Left lobe of liver (tissue), 2 donors: ENCODE data around the gene GPC3. TPM values are rescaled to one million over a fixed set of nuclear protein-coding genes. Genes with fewer than 3 reads are reported as not detected.
"Not testable (repeated sequence)": the region's sequence is repeated elsewhere in the genome, so short reads cannot be mapped to it uniquely, and the experiment has no call there.

Experiments
- ATAC-seq: fragments of 200-7000 bp; cut with Tn5 transposase; one replicate; pipeline ENCODE4 v1.9.1; 2020; ENCODE audit warnings: mild to moderate bottlenecking, moderate library complexity
- DNase-seq: peaks from one replicate; pipeline ENCODE4 v3.0.0-alpha.2; 2020; ENCODE audit warnings: low spot score
- total RNA-seq: library from RNA; stranded (reverse); gene quantifications from one replicate; pipeline ENCODE4 v1.2.1, GENCODE V29; 2021
- donor health status: DM: no; HTN: no; CAD: no; lungs with moderate emphysema.
- donor health status: DM: no; HTN: yes; CAD: no.

GPC3 gene
- total RNA-seq, 1 donor from 2014 or later: 1.1 TPM

DNA sequence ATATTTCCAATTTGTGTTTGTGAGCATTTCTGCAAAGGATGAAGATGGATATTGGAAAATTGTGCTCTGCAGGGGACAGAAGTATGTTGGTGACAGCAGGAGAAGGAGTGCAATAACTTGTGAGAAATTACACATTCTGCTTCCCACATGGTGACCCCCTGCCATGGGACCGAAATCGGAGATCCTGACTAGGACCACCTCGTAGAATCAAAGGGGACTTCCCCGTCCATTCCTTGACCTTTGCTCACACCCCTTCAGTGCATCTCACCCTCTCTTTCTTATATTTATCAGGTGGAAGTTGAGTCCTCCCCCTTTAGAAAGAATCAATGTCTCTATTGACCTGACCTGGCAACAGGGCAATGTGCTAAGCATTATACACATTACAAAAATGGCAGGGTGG is 451.2 kb downstream of the GPC3 start:
- ATAC-seq (no peak), DNase-seq (no peak)

DNA sequence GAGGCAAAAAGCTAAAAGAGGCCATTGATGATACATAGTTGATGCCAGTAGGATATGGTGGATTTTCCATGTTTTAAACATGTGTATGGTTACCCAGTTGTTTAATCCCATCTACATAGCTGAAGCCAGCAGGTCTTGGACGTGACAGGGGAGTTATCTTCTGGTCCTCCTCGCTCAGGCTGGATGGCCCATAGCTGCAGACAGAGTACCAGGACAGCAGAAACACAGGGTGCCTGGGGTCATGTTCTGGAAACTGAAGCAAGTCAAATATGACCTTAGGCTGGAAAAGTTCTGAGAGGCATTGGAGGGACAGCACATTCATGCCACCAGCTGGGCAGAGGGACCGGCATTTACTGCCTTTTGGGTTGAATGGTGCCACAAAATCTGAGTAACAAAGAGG is 452.1 kb downstream of the GPC3 start:
- no peak for DNase-seq

DNA sequence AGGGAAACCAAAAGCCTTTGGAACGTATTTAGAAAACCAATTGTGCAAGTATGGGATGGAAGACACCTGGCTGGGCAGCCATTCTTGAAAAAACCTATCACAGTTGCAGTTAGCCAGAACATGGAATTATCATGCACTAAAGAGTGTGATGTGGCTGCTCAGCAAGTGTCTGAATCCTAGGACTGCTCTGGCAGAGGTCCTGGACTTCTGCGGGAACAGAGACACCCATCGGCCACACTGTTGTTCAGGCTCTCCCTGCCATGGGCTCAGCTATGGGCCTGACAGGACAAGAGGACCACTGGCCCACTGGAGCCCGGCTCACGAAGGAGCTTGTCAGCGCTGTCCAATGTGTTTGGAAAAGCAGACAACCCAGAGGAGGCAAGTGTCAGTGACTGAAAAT is 454.4 kb downstream of the GPC3 start:
- ATAC-seq (no peak), DNase-seq (no peak)

More for the DNA sequence above, 452.1 kb downstream of the GPC3 start:
- no peak for ATAC-seq

DNA sequence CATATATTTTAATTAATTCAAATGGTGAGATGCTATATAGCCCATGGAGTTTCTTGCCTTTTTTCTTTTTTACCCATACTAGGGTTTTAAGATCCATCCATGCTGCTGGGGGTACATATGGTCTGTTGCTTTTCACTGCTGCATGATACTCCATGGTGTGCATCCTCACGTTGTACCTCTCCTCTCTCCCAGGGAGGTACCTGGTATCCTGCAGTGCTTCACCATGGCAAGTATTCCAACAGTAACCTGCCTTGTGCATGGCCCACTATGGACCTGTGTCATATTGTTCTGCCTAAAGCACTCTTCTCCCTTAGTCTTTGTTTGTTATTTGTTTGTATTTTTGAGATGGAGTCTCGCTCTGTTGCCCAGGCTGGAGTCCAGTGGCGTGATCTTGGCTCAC is 455.8 kb downstream of the GPC3 start:
- DNase-seq (no peak), ATAC-seq (no peak)

DNA sequence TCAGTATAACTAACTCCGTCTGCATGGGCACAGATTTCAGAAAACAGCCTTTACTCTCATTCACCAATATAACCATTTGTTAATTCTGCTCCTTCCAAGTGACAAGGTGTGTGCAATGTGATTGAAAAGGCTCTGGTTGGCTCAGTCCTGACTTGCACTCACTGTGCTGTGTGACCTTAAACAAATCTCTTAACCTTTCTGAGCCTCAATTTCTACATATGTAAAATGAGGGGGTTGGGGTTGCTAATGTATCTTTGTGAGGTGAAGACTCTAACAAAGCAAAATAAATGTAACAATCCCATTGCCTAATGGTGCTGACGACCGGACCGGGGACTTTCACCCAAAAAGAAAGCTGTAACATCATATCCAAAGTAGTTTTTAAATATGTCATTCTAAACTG is 457.6 kb downstream of the GPC3 start:
- DNase-seq (no peak), ATAC-seq (no peak)

DNA sequence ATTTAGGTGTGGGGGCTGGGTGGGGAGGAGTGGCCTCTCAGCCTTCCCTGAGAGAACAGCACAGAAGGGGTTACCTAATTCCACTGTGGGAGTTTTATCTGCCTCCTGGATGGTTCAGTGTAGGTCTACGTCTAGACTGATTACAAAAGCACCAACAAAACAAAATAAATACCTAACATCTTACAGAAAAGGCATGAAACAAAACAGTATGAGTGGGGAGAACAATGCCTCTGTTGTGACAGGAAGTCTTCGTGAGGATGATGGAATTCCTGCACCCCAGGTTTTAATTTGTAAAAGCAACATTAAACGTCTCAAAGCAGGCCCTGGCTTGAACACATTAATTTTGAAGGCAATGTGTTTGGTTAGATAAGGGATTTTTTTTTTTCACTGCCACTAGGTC is 458.0 kb downstream of the GPC3 start:
- no peak for DNase-seq
- no peak for ATAC-seq

DNA sequence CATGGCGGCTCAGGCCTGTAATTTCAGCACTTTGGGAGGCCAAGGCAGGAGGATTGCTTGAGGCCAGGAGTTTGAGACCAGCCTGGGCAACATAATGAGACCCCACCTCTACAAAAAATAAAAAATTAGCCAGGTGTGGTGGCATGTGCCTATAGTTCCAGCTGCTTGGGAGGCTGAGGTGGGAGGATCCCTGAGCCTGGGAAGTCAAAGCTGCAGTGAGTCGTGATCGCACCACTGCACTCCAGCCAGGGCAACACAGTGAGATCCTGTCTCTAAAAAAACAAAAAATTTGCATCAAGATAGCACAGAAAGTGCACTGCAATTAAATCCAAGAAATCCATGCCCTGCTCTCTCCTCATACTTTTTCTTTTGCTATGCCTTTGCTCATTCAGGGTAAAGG is 458.6 kb downstream of the GPC3 start:
- DNase-seq, ATAC-seq: not testable (repeated sequence)

DNA sequence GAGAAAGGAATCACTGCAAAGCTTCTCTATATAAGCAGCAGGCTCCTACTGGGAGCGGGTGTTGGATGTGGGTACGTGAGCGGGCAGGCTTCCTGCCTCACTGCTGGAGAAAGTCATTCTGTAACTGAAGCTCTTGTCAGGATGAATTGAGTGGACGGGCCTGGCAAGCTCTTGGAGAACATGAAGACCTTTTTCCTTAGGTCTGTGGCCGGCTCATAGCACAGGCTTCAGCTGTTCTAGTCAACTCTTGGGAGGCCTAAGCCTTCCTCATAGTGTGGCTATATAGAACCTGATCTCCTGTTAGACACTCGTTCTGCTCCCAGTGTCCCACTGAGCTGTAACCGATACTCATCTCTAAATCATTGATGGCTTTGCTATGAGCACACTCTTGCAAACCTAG is 461.9 kb downstream of the GPC3 start:
- DNase-seq: no peak
- no peak for ATAC-seq

DNA sequence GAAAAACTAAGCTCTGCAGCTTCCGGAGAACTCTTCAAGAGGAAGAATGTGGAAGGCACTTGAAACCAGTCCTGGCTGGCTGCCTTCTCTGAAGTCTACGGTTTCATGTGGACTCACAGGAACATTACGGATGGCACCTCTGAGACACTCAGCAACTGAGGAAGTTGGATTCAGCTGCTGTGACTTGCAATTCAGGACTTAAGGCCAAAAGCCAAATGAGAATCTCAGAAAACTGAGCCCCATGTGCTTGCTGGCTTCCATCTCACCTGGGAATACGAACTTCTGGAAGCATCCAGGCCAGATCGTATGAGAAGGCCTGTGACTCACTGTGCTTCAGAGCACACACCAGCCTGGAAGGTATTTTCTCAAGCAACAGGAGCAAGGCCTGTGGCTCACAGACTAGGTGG is 462.3 kb downstream of the GPC3 start:
- DNase-seq: no peak
- no peak for ATAC-seq

DNA sequence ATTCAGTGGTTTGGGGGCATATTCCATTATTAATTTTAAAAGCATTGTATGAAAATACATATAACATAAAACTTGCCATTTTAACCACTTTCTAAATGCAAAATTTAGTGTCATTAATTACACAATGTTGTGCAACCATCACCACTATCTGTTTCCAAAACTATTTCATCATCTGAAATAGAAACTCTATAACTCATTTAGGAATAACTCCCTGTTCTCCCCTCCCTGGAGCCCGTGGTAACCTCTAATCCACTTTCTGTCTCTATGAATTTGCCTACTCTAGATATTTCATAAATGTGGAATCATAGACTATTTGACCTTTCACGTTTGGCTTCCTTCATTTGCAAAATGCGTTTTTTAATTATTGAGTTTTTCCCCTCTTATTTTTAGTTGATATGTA is 468.7 kb downstream of the GPC3 start:
- no peak for DNase-seq
- ATAC-seq: no peak

DNA sequence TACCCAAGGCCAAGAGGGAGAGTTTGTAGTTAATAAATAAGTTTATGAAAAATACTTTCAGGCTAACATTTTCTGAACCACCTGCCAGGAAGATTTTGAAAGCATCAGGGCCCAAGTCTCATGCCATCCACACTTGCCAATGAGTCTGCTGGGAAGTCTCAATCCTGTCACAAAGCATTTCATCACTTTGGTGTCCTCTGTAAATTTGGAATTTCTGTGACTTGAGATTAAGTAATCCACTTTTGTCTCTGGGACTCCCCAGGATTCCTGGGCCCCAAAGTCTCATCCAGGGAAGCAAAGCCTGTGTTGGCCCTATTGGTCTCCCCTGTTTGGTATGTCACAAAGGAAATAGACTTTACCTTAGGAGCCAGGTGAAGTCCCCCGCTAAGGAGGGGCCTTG is 470.9 kb downstream of the GPC3 start:
- DNase-seq (no peak), ATAC-seq (no peak)

DNA sequence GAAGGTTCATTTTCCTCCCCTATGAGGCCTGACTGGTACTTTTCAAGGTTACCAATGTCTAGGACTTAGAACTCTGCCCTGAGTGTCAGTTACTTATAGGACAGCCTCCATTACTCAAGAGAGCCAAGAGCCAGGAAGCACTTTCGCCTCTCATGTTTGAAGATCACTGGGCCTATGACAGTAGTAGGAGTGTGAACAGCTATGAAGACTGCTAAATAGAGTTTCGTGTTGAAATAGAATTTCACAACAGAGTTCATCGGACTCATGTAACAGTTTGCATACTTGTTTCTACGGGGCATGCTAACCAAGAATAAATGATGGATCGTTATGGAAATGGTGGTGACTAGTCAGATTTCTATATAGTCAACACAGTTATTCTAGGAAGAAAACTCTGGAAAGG is 472.3 kb downstream of the GPC3 start:
- ATAC-seq (no peak), DNase-seq (no peak)

DNA sequence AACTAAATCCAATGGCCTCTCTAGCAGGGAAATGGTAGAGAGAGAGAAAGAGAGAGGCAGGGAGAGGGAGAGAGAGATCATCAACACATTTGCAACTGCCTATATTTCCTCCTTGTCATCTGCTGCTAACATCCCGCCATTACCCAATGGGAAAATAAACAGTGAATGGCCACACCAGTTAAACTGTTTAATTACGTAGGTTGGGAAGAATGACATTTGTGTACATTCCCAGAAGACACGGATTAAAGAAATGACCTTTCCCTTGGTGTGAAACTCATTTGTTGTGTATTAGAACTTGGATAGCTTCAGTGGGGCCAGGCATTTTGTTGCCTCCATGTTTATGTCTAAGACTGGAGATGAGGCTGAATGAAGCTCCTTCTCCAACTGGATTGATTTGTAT is 474.4 kb downstream of the GPC3 start:
- no peak for ATAC-seq

DNA sequence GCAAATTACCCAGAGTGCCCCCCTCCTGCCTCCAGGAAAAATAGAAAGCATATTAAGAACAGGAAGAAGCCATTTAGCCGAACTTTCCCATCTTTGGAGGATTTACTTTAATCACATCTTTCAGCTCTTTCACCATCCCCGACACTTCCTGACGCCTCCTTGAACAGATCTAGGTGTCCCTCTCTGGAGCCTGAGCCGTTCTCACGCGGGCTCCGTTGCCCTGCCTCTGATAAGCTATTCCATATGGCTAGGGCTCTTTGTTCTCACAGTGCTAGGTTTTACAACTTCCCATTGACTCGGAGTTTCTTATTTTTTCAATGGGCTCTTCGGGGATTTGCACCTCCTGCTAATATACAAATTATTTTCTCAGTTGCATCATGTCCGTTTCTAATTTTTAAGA is 488.0 kb downstream of the GPC3 start:
- ATAC-seq (no peak), DNase-seq (no peak)

More for the DNA sequence above, 474.4 kb downstream of the GPC3 start:
- no peak for DNase-seq

DNA sequence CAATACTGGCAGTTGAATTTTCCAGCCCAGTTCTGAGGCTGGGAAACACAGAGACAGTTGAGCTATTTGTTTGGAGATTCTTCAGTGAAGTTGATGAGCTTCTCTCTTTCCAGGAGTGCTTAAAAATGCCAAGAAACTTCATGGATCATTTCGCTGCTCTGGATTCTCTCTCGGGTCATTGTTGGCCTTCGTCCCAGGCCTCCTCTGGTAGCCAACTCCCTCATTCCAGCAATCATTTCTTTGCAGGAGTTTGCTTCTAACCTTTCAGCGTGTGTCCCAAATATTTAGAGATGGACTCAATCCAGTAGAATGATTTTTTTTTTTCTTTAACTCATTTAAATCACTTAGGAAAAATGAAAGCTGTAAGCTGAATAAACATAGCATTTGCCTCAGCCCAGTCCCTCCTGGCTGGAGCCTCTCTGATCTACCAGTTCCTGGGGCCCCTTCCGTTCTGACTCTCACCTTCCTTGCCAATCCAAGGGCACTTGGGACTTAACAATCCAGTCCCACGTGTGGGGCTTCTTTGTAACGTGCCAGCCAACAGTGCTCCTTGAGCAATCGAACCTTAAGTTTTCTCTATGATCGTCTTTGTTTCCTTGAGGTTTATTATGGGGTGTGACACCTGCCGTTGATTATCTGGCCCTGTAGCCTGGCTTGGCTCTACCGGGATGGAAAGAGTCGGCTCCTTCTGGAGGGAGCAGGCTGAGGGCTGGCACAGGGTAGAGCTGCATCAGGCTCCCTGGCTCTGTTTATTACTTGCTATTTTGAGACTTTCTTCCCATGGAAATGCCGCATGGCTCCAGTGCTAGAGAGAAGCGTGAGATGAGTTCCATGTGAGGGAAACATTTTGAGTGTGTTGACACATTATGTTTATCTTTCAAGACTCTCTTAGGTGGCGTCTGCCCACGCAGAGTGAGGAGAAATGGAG is 489.7 kb downstream of the GPC3 start:
- ATAC-seq: no peak
- no peak for DNase-seq

DNA sequence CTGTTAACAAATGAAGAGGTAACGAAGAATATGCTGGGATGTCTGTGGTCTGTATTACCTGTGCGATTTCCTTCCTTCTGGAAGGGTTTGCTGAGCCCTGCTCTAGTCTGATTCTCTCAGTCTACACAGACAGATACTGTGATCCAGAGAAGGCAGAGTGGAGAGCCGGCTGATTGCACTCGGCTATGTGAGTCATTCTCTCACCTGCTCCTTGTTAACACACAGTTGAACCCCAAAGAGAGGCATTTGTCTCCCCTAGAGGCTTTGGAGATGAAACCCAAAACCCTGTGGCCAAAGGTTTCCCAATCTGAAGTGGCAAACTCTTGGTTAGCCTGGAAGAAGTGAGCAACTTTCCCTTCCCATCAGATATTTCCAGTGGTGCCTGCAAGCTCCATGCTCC is 492.0 kb downstream of the GPC3 start:
- ATAC-seq: no peak
- no peak for DNase-seq

DNA sequence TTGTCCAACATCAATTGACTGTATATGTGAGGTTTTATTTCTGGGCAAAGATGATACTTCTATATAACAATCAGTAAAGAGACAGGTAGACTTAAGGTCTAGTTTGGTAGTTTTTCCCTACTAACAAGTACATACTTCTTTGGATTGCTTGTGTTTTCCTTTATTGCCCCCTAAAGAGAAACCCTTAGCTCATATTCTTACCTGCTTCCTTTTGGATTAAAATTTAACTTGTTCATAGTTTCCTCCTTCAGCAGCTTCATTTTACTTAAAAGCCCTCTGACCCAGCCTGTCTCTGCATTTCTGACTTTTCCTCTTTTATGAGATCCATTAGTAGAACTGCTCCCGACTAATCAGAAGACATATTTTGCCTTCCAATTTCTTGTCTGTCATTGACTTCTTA is 494.4 kb downstream of the GPC3 start:
- ATAC-seq (no peak), DNase-seq (no peak)
